OCI-LY1 (cell line): ENCODE measurements around the gene FOXD1.
A peak's percentile ranks its signal among the peaks of the same experiment; 100 is the strongest.
"Not testable (repeated sequence)": the region's sequence is repeated elsewhere in the genome, so short reads cannot be mapped to it uniquely, and the experiment has no call there.

ENCODE experiments used
- H2AFZ ChIP-seq: fragments of 200-600 bp; sonication (generic), shearing (Covaris generic); 2 replicates; pipeline ENCODE4 v1.6.0; 2014; ENCODE audit warnings: antibody characterized with exemption, mild to moderate bottlenecking, low read length
- H3F3A ChIP-seq: fragments of 200-600 bp; sonication (generic), shearing (Covaris generic); 2 replicates; pipeline ENCODE4 v1.6.0; 2014; ENCODE audit warnings: mild to moderate bottlenecking, antibody characterized with exemption, low read length, moderate library complexity; ENCODE audit not compliant: insufficient read depth
- H3K27ac ChIP-seq: fragments of 200-600 bp; sonication (generic); 2 replicates; pipeline ENCODE4 v1.5.1; 2014; ENCODE audit warnings: low read length, mixed run types, mild to moderate bottlenecking, low read depth; ENCODE audit not compliant: poor library complexity, severe bottlenecking
- H3K27me3 ChIP-seq: fragments of 200-600 bp; sonication (generic); 2 replicates; pipeline ENCODE4 v1.6.0; 2014; ENCODE audit warnings: antibody characterized with exemption, mild to moderate bottlenecking, low read length, moderate library complexity; ENCODE audit not compliant: insufficient read depth
- H3K36me3 ChIP-seq: fragments of 200-600 bp; sonication (generic); 2 replicates; pipeline ENCODE4 v1.6.1; 2014; ENCODE audit warnings: mild to moderate bottlenecking, antibody characterized with exemption, low read length, moderate library complexity, mixed read lengths; ENCODE audit not compliant: insufficient read depth
- H3K4me1 ChIP-seq: fragments of 200-600 bp; sonication (generic); 2 replicates; pipeline ENCODE4 v1.5.1; 2014; ENCODE audit warnings: mild to moderate bottlenecking, low read length, moderate library complexity; ENCODE audit not compliant: insufficient read depth, severe bottlenecking
- H3K4me2 ChIP-seq: fragments of 200-600 bp; sonication (generic), shearing (Covaris generic); 2 replicates; pipeline ENCODE4 v1.6.1; 2014; ENCODE audit warnings: low read length
- H3K4me3 ChIP-seq: fragments of 200-600 bp; sonication (generic); 2 replicates; pipeline ENCODE4 v1.5.1; 2014; ENCODE audit warnings: low read length, low read depth, mild to moderate bottlenecking, mixed read lengths; ENCODE audit not compliant: poor library complexity, severe bottlenecking
- H3K79me2 ChIP-seq: fragments of 200-600 bp; shearing (Covaris generic); 2 replicates; pipeline ENCODE4 v1.6.1; 2016; ENCODE audit warnings: mixed run types, low read length, mixed read lengths; ENCODE audit not compliant: insufficient read depth
- H3K9ac ChIP-seq: fragments of 200-600 bp; sonication (generic), shearing (Covaris generic); 2 replicates; pipeline ENCODE4 v1.6.1; 2014; ENCODE audit warnings: mild to moderate bottlenecking, low read length, mixed read lengths
- H3K9me2 ChIP-seq: fragments of 200-600 bp; sonication (generic), shearing (Covaris generic); 2 replicates; pipeline ENCODE4 v1.6.1; 2014; ENCODE audit warnings: low read depth, mild to moderate bottlenecking, low read length, mixed read lengths
- H3K9me3 ChIP-seq: fragments of 200-600 bp; shearing (Covaris generic); 2 replicates; pipeline ENCODE4 v1.6.1; 2014; ENCODE audit warnings: low read length, mixed read lengths
- H4K20me1 ChIP-seq: fragments of 200-600 bp; sonication (generic), shearing (Covaris generic); 2 replicates; pipeline ENCODE4 v1.6.0; 2016; ENCODE audit warnings: mild to moderate bottlenecking, low read length; ENCODE audit not compliant: insufficient read depth
- EZH2 ChIP-seq: fragments of 200-600 bp; sonication (generic), shearing (Covaris generic); IDR thresholded peaks from 2 replicates; pipeline ENCODE4 v1.8.0; 2017; ENCODE audit warnings: borderline replicate concordance, mixed run types, mild to moderate bottlenecking, antibody characterized with exemption, low read length, moderate library complexity, mixed read lengths
- TF ChIP-seq, protein P1 (sequence below): fragments of 200-600 bp; sonication (generic), shearing (Covaris generic); IDR thresholded peaks from 2 replicates; pipeline ENCODE4 v1.5.1; 2017; ENCODE audit warnings: mild to moderate bottlenecking, antibody characterized with exemption, low read length, moderate library complexity, mixed read lengths

Gene FOXD1

DNA sequence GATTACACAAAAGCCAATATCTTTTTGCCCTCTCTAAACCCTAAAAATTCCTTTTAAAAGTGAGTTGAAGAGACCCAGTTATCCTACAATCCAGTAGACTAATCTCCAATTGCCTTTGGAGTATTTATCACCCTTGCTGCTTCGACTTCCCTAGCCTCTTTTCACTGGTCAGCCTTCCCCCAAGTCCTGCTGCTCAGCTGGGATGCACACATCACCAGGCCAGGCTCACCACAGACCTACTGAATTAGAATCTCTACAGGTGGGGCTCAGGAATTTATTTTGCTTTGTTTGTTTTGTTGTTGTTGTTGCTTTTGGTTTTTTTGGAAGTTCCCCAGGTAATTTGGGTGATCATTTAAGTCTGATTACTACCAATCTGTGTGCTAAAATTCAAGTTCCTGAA, 11.6 kb upstream of the FOXD1 start:
- H2AFZ ChIP-seq, result no peak overlapping the region
- H3K9ac ChIP-seq, result no peak overlapping the region
- no peaks in the 10 kb centered on the region for H3K27me3 ChIP-seq
- TF ChIP-seq, protein P1, sequence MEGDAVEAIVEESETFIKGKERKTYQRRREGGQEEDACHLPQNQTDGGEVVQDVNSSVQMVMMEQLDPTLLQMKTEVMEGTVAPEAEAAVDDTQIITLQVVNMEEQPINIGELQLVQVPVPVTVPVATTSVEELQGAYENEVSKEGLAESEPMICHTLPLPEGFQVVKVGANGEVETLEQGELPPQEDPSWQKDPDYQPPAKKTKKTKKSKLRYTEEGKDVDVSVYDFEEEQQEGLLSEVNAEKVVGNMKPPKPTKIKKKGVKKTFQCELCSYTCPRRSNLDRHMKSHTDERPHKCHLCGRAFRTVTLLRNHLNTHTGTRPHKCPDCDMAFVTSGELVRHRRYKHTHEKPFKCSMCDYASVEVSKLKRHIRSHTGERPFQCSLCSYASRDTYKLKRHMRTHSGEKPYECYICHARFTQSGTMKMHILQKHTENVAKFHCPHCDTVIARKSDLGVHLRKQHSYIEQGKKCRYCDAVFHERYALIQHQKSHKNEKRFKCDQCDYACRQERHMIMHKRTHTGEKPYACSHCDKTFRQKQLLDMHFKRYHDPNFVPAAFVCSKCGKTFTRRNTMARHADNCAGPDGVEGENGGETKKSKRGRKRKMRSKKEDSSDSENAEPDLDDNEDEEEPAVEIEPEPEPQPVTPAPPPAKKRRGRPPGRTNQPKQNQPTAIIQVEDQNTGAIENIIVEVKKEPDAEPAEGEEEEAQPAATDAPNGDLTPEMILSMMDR, result no peak
- no peak for TF ChIP-seq EZH2
- H3K9me2 ChIP-seq, result no peaks in the 10 kb centered on the region
- H3F3A ChIP-seq, result no peaks in the 10 kb centered on the region
- no peaks in the 10 kb centered on the region for H3K4me1 ChIP-seq
- H3K36me3 ChIP-seq, result no peaks in the 10 kb centered on the region
- no peak overlapping the region for H3K4me3 ChIP-seq
- no peak overlapping the region for H3K4me2 ChIP-seq
- H3K27ac ChIP-seq, result no peak overlapping the region
- no peaks in the 10 kb centered on the region for H3K9me3 ChIP-seq
- H4K20me1 ChIP-seq, result no peaks in the 10 kb centered on the region
- H3K79me2 ChIP-seq, result no peaks in the 10 kb centered on the region

DNA sequence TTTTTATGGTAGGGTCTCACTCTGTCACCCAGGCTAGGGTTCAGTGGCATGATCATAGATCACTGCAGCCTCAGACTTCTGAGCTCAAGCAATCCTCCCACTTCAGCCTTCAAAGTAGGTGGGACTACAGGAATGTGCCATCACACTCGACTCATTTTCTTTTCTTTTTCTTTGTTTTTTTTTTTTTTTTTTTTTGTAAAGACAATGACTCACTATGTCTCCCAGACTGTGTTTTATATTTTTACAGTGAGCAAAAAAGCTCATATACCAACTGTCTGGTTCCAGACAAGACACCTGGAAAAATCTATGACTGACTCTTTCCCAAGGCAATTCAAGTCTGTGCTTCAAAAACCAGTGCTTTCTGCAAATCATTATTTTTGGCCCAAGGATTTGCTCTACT, 10.8 kb upstream of the FOXD1 start:
- Histone ChIP-seq H3F3A (no peaks in the 10 kb centered on the region), H3K9ac (no peak overlapping the region), H3K27ac (no peak overlapping the region), H3K79me2 (no peaks in the 10 kb centered on the region), H3K4me2 (no peak overlapping the region), H3K4me3 (no peak overlapping the region), H3K4me1 (no peaks in the 10 kb centered on the region), H3K9me2 (no peaks in the 10 kb centered on the region), H3K9me3 (no peaks in the 10 kb centered on the region), H4K20me1 (no peaks in the 10 kb centered on the region), H3K36me3 (no peaks in the 10 kb centered on the region), H2AFZ (no peak overlapping the region), H3K27me3 (no peaks in the 10 kb centered on the region)
- no peak for TF ChIP-seq EZH2
- TF ChIP-seq, protein P1, result no peak

DNA sequence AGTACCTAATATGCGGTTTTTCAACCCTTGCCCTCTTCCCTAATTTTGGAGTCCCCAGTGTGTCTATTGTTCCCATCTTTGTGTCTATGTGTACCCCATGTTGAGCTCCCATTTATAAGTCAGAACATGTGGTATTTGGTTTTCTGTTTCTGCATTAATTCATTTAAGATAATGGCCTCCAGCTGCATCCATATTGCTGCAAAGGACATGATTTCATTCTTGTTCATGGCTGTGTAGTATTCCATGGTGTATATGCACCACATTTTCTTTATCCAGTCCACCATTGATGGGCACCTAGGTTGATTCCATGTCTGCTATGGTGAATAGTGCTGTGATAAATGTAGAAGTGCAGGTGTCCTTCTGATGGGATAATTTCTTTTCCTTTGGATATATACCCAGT, 7.9 kb upstream of the FOXD1 start:
- H3K4me3 ChIP-seq, H4K20me1 ChIP-seq, H3K9me2 ChIP-seq, H3K9ac ChIP-seq, H3K36me3 ChIP-seq, H3K79me2 ChIP-seq, H3K27ac ChIP-seq, H3K4me1 ChIP-seq, H3K4me2 ChIP-seq, H3K9me3 ChIP-seq, H2AFZ ChIP-seq, H3K27me3 ChIP-seq, H3F3A ChIP-seq: not testable (repeated sequence)

DNA sequence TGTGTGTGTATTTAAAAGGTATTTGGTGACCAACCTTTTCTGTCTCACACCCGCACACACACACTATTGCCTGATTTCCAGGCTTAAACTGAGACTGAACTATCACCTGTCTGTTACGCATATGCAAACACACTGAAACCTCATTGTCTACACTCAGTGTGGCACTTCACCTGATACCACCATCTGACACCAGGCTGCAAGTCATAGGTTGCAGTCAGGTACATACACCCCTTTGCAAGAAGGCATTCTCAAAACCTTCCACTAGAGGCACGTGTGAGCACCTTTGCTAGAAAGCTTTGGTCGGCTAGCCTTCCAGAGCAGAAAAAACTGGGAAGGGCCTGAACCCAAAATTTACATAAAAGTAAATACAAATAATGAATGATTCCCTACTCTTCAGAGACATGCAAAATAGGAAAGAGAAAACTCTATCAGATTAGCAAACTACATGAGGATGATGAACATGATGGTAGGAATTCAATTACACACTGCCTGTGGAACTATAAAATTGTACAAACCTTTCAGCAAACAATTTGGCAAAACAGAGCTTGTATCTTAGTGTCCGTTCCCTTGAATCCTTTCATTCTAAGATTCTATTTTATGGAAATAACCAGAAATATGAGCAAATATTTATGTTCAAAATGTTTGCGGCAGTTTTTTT, 5.9 kb upstream of the FOXD1 start:
- no peak overlapping the region for H3K9ac ChIP-seq
- H3K27ac ChIP-seq, result no peak overlapping the region
- H3K4me3 ChIP-seq, result no peak overlapping the region
- H3K4me1 ChIP-seq, result no peaks in the 10 kb centered on the region
- TF ChIP-seq EZH2, result no peak
- TF ChIP-seq, protein P1, result peak; percentile 76
- no peak overlapping the region for H3K4me2 ChIP-seq
- H4K20me1 ChIP-seq, result no peaks in the 10 kb centered on the region
- no peaks in the 10 kb centered on the region for H3K9me3 ChIP-seq
- no peaks in the 10 kb centered on the region for H3K79me2 ChIP-seq
- no peaks in the 10 kb centered on the region for H3K9me2 ChIP-seq
- H2AFZ ChIP-seq, result no peak overlapping the region
- no peaks in the 10 kb centered on the region for H3F3A ChIP-seq
- no peaks in the 10 kb centered on the region for H3K27me3 ChIP-seq
- H3K36me3 ChIP-seq, result no peaks in the 10 kb centered on the region
